HCT116 (cell line): ENCODE results near the gene GALNT7. TPM values are rescaled to one million over a fixed set of nuclear protein-coding genes. Genes with fewer than 3 reads are reported as not detected.

Experiments
- ATAC-seq: fragments of 200-7000 bp; cut with Tn5 transposase; 2 replicates; pipeline ENCODE4 v1.9.1; 2020; ENCODE audit warnings: mild to moderate bottlenecking, moderate library complexity
- BruUV-seq: library from RNA; stranded (reverse); fragments of 400-500 nt; replicated peaks from 2 replicates; lab custom pipeline; 2021; lab: Mats Ljungman, UMichigan
- CTCF ChIA-PET: fragments of 300-600 bp; sonication (Branson Sonifier 250); formaldehyde crosslinking; loops from one replicate; lab custom pipeline; 2021; ENCODE audit warnings: antibody characterized with exemption; lab: Charles Lee
- POLR2A ChIA-PET: fragments of 300-600, 350-600 bp; sonication (Branson Sonifier 250); formaldehyde crosslinking; loops from one replicate; lab custom pipeline; 2021; ENCODE audit warnings: antibody characterized with exemption; lab: Charles Lee
- RAD21 ChIA-PET, 2 experiments: fragments of 300-600 bp; sonication (Branson Sonifier 250); formaldehyde crosslinking; loops; one replicate each; lab custom pipeline; 2023; ENCODE audit warnings: low total read pairs in 2 of 2; ENCODE audit not compliant: uncharacterized antibody in 2 of 2, unreplicated experiment in 2 of 2, low non-redundant PET in 1 of 2; lab: Charles Lee
- DNase-seq: peaks from one replicate; pipeline ENCODE4 v3.0.0-alpha.2; 2010; ENCODE audit warnings: low read depth, low spot score
- H2AFZ ChIP-seq: fragments of 200-600 bp; shearing (Covaris generic), sonication (generic); 2 replicates; pipeline ENCODE4 v1.6.1; 2017; ENCODE audit warnings: low read depth, mixed run types, mixed read lengths, antibody characterized with exemption, low read length; ENCODE audit not compliant: poor library complexity, severe bottlenecking
- H3K27ac ChIP-seq: 2 replicates; pipeline ENCODE4 v1.5.1; 2012; ENCODE audit warnings: low read depth, low read length
- H3K27me3 ChIP-seq: fragments of 200-600 bp; sonication (generic); 2 replicates; pipeline ENCODE4 v1.6.1; 2016; ENCODE audit warnings: mixed run types, low read length, mixed read lengths; ENCODE audit not compliant: insufficient read depth
- H3K36me3 ChIP-seq, 2 experiments: fragments of 200-500 bp in 1 of 2; fragments of 200-600 bp in 1 of 2; sonication (Bioruptor generic) in 1 of 2; sonication (generic) in 1 of 2; 2 replicates each; pipeline versions ENCODE4 v1.5.1 to v1.6.1; 2014 to 2016; ENCODE audit warnings: low read length in 2 of 2, inconsistent platforms in 1 of 2, mixed read lengths in 1 of 2, mixed run types in 1 of 2; ENCODE audit not compliant: insufficient read depth in 2 of 2, control insufficient read depth in 1 of 2
- H3K4me1 ChIP-seq, 2 experiments: fragments of 200-600 bp in 1 of 2; sonication (generic) in 1 of 2; 2 replicates each; pipeline versions ENCODE4 v1.5.1 to v1.6.1; 2012 to 2017; ENCODE audit warnings: low read length in 2 of 2, inconsistent platforms in 1 of 2, mild to moderate bottlenecking in 1 of 2, mixed read lengths in 1 of 2, mixed run types in 1 of 2, moderate library complexity in 1 of 2; ENCODE audit not compliant: insufficient read depth in 2 of 2, control insufficient read depth in 1 of 2
- H3K4me2 ChIP-seq: fragments of 200-600 bp; sonication (generic); 2 replicates; pipeline ENCODE4 v1.6.1; 2017; ENCODE audit warnings: mixed run types, low read length, mixed read lengths
- H3K4me3 ChIP-seq, 2 experiments: fragments of 200-600 bp in 1 of 2; sonication (generic) in 1 of 2; replicated peaks in 1 of 2; 2 replicates each; pipeline ENCODE4 v1.5.1; 2011 to 2016; ENCODE audit warnings: low read length in 2 of 2, control low read depth in 1 of 2, low read depth in 1 of 2, mild to moderate bottlenecking in 1 of 2, mixed read lengths in 1 of 2, mixed run types in 1 of 2
- H3K79me2 ChIP-seq: fragments of 200-600 bp; sonication (generic); 2 replicates; pipeline ENCODE4 v1.6.1; 2017; ENCODE audit warnings: mild to moderate bottlenecking, mixed run types, low read length, moderate library complexity, mixed read lengths; ENCODE audit not compliant: insufficient read depth
- H3K9ac ChIP-seq: fragments of 200-600 bp; sonication (generic); 2 replicates; pipeline ENCODE4 v1.6.1; 2016; ENCODE audit warnings: low read length, mixed read lengths
- H3K9me2 ChIP-seq: fragments of 200-600 bp; sonication (generic), shearing (Covaris generic); 2 replicates; pipeline ENCODE4 v1.6.1; 2017; ENCODE audit warnings: mixed run types, mild to moderate bottlenecking, moderate library complexity; ENCODE audit not compliant: insufficient read depth
- H3K9me3 ChIP-seq, 2 experiments: fragments of 200-500 bp in 1 of 2; fragments of 200-600 bp in 1 of 2; sonication (Bioruptor generic) in 1 of 2; sonication (generic) in 1 of 2; 2 replicates each; pipeline ENCODE4 v1.6.1; 2014 to 2017; ENCODE audit warnings: low read length in 2 of 2, mixed read lengths in 2 of 2, inconsistent platforms in 1 of 2, low read depth in 1 of 2, mild to moderate bottlenecking in 1 of 2, mixed run types in 1 of 2, moderate library complexity in 1 of 2; ENCODE audit not compliant: control insufficient read depth in 1 of 2, insufficient read depth in 1 of 2
- H4K20me1 ChIP-seq: fragments of 200-600 bp; sonication (generic), shearing (Covaris generic); 2 replicates; pipeline ENCODE4 v1.6.1; 2017; ENCODE audit warnings: mixed run types, mild to moderate bottlenecking, moderate library complexity; ENCODE audit not compliant: insufficient read depth
- CBX3 ChIP-seq: IDR thresholded peaks from 2 replicates; pipeline ENCODE4 v1.6.1; 2012; ENCODE audit warnings: low read depth
- EZH2 ChIP-seq: fragments of 200-600 bp; sonication (generic); IDR thresholded peaks from 2 replicates; pipeline ENCODE4 v1.6.1; 2017; ENCODE audit warnings: antibody characterized with exemption, mixed run types
- EZH2phosphoT487 ChIP-seq: fragments of 200-600 bp; IDR thresholded peaks from 2 replicates; pipeline ENCODE4 v1.6.1; 2018; ENCODE audit warnings: antibody characterized with exemption, borderline replicate concordance
- FOSL1 ChIP-seq: IDR thresholded peaks from 2 replicates; pipeline ENCODE4 v1.6.1; 2012; ENCODE audit warnings: low read depth
- RAD21 ChIP-seq: IDR thresholded peaks from 2 replicates; pipeline ENCODE4 v1.6.1; 2012; ENCODE audit warnings: low read depth, mild to moderate bottlenecking
- intact Hi-C: fragments of 100-400 bp; cut with micrococcal nuclease; formaldehyde crosslinking; loops from 2 replicates; pipeline ENCODE4 v1.10.0; 2022
- total RNA-seq: library from RNA; stranded (reverse); gene quantifications from one replicate; pipeline ENCODE4 v1.2.1, GENCODE V29; 2021; ENCODE audit not compliant: unreplicated experiment
- TF ChIP-seq, protein P1 (sequence below): IDR thresholded peaks from 2 replicates; pipeline ENCODE4 v1.6.1; 2012
- TF ChIP-seq, protein P2 (sequence below), 3 experiments: fragments of 200-600 bp in 1 of 3; sonication (generic) in 1 of 3; IDR thresholded peaks in 2 of 3; conservative IDR thresholded peaks in 1 of 3; 2 replicates each; pipeline ENCODE4 v1.5.1; 2012 to 2017; ENCODE audit warnings: low read depth in 2 of 3, low read length in 2 of 3, antibody characterized with exemption in 1 of 3, borderline replicate concordance in 1 of 3, control low read depth in 1 of 3, mild to moderate bottlenecking in 1 of 3, mixed read lengths in 1 of 3, mixed run types in 1 of 3, moderate library complexity in 1 of 3; ENCODE audit not compliant: insufficient read depth in 1 of 3

GALNT7 gene
- total RNA-seq, 1 experiment from 2014 or later: 21.3 TPM

DNA sequence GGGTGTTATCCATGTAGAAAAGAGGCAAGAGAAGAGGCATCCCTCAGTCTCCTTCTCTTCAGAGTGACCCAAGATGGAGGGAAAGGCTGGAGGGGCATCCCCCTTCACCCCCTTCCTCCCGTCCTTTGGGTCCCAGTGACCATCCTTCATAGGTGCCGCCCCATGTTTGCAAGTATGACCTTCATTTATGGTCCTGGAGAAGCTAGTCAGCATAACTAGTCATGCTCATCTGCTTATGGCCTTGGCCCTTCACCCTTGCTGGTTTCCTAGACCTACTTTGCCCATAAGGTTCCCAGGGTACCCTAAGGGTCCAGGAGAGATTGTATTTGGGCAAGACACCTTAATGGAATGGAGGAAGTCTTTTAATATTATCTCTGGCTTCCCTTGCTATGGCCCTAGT lies 118.9 kb downstream of the GALNT7 start:
- TF ChIP-seq CBX3: peak; percentile 53; the same call in 1 of the 2 replicates
- TF ChIP-seq, protein P1, sequence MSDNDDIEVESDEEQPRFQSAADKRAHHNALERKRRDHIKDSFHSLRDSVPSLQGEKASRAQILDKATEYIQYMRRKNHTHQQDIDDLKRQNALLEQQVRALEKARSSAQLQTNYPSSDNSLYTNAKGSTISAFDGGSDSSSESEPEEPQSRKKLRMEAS: no peak
- Histone ChIP-seq H3K79me2 (no peaks in the 10 kb centered on the region), H3K4me2 (no peak overlapping the region), H3K36me3 (no peaks in the 10 kb centered on the region), H3K27ac (no peak overlapping the region), H3K27me3 (no peaks in the 10 kb centered on the region), H3K4me1 (no peaks in the 10 kb centered on the region), H3K9ac (no peak overlapping the region), H4K20me1 (no peaks in the 10 kb centered on the region; the same call in 1 of the 2 replicates), H3K4me3 (no peak overlapping the region), H2AFZ (no peak overlapping the region), H3K9me3 (peaks cover 11 to 14% of the 10 kb centered on the region in 2 experiments; a peak in 2 of 4 replicates), H3K9me2 (no peaks in the 10 kb centered on the region)
- ChIA-PET RAD21 (no interaction called here), CTCF (no interaction called here), POLR2A (no interaction called here)
- intact Hi-C loops: no loop called here
- BruUV-seq: no TSS peak
- no peak for ATAC-seq
- DNase-seq: no peak

DNA sequence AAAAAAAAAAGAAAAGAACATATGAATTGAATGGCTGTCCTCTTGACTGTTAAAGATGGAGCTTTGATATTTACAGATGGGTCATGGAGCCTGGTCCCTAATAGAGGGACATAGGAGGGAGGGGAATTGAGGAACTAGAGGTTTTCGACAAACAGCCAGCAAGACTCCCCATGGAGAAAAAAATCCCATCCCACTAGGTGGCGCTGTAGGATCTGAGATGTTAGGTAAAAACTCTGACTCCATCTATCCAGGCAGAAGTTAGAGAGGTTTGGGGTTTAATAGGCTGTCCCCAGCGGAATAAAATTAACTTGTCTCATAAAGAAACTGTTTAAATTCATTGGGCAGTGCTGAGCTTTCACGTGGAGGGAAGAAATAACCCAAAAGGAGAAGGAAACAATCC lies 119.7 kb downstream of the GALNT7 start:
- no peak overlapping the region for H3K27ac ChIP-seq
- CTCF ChIA-PET: no interaction called here

More for the DNA sequence above, 119.7 kb downstream of the GALNT7 start:
- H4K20me1 ChIP-seq: no peaks in the 10 kb centered on the region; the same call in 1 of the 2 replicates
- BruUV-seq: no TSS peak
- H3K27me3 ChIP-seq: no peaks in the 10 kb centered on the region
- RAD21 ChIA-PET: no interaction called here
- no peaks in the 10 kb centered on the region for H3K9me2 ChIP-seq
- H3K9ac ChIP-seq: no peak overlapping the region
- H3K36me3 ChIP-seq: no peaks in the 10 kb centered on the region
- no peak overlapping the region for H2AFZ ChIP-seq
- H3K9me3 ChIP-seq: peaks cover 11 to 14% of the 10 kb centered on the region in 2 experiments; a peak in 2 of 4 replicates
- no peak overlapping the region for H3K4me2 ChIP-seq
- H3K79me2 ChIP-seq: no peaks in the 10 kb centered on the region
- DNase-seq (peak; percentile 37), ATAC-seq (0 out of 2 replicates have a peak, but pooled peaks have one; percentile 34)
- no peak overlapping the region for H3K4me3 ChIP-seq
- TF ChIP-seq EZH2phosphoT487 (no peak), FOSL1 (no peak), RAD21 (peak; percentile 24; the same call in 1 of the 2 replicates), EZH2 (no peak)
- TF ChIP-seq, protein P2, sequence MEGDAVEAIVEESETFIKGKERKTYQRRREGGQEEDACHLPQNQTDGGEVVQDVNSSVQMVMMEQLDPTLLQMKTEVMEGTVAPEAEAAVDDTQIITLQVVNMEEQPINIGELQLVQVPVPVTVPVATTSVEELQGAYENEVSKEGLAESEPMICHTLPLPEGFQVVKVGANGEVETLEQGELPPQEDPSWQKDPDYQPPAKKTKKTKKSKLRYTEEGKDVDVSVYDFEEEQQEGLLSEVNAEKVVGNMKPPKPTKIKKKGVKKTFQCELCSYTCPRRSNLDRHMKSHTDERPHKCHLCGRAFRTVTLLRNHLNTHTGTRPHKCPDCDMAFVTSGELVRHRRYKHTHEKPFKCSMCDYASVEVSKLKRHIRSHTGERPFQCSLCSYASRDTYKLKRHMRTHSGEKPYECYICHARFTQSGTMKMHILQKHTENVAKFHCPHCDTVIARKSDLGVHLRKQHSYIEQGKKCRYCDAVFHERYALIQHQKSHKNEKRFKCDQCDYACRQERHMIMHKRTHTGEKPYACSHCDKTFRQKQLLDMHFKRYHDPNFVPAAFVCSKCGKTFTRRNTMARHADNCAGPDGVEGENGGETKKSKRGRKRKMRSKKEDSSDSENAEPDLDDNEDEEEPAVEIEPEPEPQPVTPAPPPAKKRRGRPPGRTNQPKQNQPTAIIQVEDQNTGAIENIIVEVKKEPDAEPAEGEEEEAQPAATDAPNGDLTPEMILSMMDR (IDR thresholded peaks at IDR 0.05 in 2 of 3, conservative IDR thresholded peaks at IDR 0.05 in 1 of 3; ENCODE audit: borderline replicate concordance in 1 of 3, insufficient read depth in 1 of 3, low read depth in 2 of 3, low read length in 2 of 3): peak; percentile 21 to 64 (median 32); a peak in 4 of 6 replicates
- intact Hi-C loops: no loop called here
- no peaks in the 10 kb centered on the region for H3K4me1 ChIP-seq
- POLR2A ChIA-PET: no interaction called here
